Retinal pigment epithelial cell (primary cell): ENCODE results near the gene CNKSR2.

Source experiments
- DNase-seq: peaks from one replicate; pipeline ENCODE4 v3.0.0-alpha.2; 2010; ENCODE audit warnings: low read depth
- H3K4me3 ChIP-seq: 2 replicates; pipeline ENCODE4 v1.5.1; 2011; ENCODE audit warnings: mild to moderate bottlenecking, low read length, control low read depth, moderate library complexity
- TF ChIP-seq, protein P1 (sequence below): conservative IDR thresholded peaks from 2 replicates; pipeline ENCODE4 v1.5.1; 2011; ENCODE audit warnings: low read depth, low read length, control low read depth, inconsistent platforms

The CNKSR2 gene

DNA sequence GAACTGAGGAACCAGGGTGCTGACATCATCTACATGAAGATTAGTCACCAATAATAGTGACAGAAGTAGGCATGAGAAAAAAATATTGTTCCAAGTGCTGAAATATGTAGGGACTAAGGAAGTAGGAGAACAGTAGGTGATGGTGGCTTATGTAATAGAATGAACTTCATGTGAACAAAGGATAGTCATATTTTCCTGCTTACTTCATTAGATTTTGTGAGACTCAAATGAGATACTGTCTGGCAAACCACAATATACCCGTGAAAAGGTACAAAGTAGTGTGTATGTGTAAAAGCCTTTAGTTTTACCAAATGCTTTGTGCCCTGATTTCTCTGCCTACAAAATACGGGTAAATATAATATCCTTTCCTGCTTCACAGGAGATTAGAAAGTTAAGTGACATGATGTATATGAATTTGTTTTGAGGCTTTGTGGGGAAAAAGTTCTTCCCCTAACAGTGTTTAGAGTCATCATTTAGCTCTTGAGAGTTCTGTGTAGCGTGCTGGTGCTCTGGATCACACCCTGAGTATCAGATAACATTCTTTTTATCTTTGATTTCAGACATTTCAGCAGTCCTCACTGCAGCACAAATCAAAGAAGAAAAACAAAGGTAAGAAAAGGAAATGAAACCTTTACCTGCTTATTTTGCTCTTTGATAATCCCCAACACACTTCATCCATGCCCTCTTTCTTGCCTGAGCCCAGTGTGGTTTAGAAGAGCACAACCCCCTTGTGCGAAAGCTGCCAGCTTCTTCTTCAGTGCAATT lies 216.0 kb downstream of the CNKSR2 start:
- DNase-seq: no peak
- H3K4me3 ChIP-seq: no peak overlapping the region
- TF ChIP-seq, protein P1, sequence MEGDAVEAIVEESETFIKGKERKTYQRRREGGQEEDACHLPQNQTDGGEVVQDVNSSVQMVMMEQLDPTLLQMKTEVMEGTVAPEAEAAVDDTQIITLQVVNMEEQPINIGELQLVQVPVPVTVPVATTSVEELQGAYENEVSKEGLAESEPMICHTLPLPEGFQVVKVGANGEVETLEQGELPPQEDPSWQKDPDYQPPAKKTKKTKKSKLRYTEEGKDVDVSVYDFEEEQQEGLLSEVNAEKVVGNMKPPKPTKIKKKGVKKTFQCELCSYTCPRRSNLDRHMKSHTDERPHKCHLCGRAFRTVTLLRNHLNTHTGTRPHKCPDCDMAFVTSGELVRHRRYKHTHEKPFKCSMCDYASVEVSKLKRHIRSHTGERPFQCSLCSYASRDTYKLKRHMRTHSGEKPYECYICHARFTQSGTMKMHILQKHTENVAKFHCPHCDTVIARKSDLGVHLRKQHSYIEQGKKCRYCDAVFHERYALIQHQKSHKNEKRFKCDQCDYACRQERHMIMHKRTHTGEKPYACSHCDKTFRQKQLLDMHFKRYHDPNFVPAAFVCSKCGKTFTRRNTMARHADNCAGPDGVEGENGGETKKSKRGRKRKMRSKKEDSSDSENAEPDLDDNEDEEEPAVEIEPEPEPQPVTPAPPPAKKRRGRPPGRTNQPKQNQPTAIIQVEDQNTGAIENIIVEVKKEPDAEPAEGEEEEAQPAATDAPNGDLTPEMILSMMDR: no peak

GRCh38 chrX:21606002-21606401 lies 231.8 kb downstream of the CNKSR2 start:
- no peak for DNase-seq
- TF ChIP-seq, protein P1: no peak
- no peak overlapping the region for H3K4me3 ChIP-seq

DNA sequence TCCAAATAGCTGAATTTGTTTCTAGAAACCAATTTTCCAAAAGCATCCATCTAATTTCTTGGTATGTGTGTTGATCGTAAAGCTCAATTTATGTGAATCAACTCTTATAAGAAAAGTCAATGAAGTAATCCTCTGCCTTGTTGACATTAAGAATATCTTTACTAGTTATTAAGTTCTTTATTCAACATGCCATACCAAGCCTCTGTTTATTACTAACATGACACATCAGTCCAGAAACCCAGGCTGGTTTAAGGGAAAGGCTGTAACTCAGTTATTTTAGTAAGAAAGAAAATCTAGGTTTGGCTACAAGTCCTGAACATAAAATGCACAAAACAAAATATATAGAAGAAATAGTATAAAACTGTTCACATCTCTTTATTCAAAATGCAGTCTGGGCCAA lies 235.9 kb downstream of the CNKSR2 start:
- TF ChIP-seq, protein P1: no peak
- H3K4me3 ChIP-seq: no peak overlapping the region
- no peak for DNase-seq

DNA sequence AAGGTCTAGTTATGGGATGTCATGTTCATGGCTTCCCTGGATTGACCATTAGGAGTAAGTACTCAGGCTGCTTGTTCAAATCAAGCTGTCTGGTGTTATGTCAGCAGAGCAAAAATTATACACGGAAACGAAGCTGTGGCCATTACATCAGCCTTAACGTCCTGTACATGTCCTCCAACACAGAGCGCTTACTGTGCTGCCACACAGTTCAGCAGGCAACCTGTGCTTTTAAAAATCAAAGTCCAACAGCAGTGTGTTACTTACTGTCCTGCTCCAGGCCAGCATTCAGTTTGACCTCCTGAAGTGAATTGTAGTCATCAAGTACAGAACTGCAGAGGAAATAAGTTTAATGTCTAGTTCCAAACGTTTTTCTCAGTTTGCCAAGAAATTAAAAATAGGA lies 237.9 kb downstream of the CNKSR2 start:
- no peak overlapping the region for H3K4me3 ChIP-seq
- TF ChIP-seq, protein P1: no peak
- DNase-seq: no peak

DNA sequence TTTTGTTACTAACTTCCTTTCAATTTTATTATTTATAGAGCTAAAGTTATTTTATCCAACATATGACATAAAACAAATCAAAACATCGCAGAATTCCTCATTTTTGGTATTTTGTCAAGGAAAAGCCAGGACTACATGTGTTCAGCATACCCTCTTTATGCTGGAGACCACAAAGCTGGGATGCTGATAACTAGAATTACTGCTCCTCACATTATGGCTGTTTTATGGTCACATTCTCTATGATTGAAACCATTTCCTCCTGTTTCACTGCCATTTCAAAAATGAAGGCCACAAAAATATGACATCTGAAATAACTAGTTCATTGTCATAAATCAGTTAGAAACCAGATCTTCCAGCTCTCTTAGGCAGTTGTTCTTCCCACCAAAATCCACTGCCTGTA lies 242.2 kb downstream of the CNKSR2 start:
- no peak overlapping the region for H3K4me3 ChIP-seq
- no peak for DNase-seq
- TF ChIP-seq, protein P1: no peak

GRCh38 chrX:21620234-21620633 lies 246.0 kb downstream of the CNKSR2 start:
- no peak overlapping the region for H3K4me3 ChIP-seq
- no peak for DNase-seq
- TF ChIP-seq, protein P1: no peak

DNA sequence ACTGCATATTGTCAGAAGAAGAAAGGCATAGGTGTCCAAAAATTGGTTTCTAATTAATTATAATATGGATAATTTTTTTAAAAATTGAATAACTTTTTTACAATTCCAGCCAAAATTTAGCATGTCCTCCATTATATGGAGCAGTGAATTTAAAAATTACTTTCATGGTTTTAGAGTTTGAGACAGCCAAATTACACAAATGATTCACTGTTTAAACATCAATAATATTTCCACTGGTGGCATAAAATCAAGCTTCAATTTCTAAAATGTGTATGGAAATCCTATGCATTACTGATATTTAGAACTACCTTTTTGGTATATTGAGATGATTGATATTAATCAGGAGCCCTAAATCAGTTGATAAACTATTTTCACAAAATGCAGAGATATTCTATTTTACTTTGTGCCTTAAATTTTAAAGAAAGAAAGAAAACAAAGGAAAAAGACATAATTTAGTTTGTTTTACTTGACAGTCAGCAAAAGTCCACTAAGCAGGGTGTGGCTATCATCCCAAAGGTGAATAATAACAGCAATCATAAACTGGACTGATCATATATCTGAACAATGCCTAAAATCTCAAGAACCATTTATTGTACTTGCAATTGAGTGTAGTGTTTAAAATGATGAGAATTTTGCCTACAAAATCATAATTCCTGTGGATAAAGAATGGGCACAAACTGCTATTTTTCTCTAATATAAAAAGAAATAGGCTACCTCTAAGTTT lies 249.7 kb downstream of the CNKSR2 start:
- no peak overlapping the region for H3K4me3 ChIP-seq
- no peak for DNase-seq
- TF ChIP-seq, protein P1: no peak
